Activated CD4-positive, alpha-beta memory T cell treated with anti-CD3 and anti-CD28 coated beads for 36 hours (primary cell): ENCODE results near the gene PRKAA2. TPM values are rescaled to one million over a fixed set of nuclear protein-coding genes. Genes with fewer than 3 reads are reported as not detected.

Experiments
- CTCF ChIA-PET: fragments of 350-600 bp; sonication (Branson Sonifier 250); formaldehyde crosslinking; loops from one replicate; lab custom pipeline; 2021; ENCODE audit warnings: antibody characterized with exemption, inconsistent platforms; lab: Charles Lee
- POLR2A ChIA-PET: fragments of 350-600 bp; sonication (Branson Sonifier 250); formaldehyde crosslinking; loops from one replicate; lab custom pipeline; 2021; ENCODE audit warnings: antibody characterized with exemption; lab: Charles Lee
- DNase-seq: peaks from one replicate; pipeline ENCODE4 v3.0.0-alpha.2; 2020
- H3K27ac Mint-ChIP-seq: one replicate; pipeline ENCODE4 v1.8.0; 2021; ENCODE audit warnings: mixed read lengths
- H3K27me3 Mint-ChIP-seq: one replicate; pipeline ENCODE4 v1.8.0; 2021; ENCODE audit warnings: mixed read lengths
- H3K36me3 Mint-ChIP-seq: one replicate; pipeline ENCODE4 v1.8.0; 2021; ENCODE audit warnings: mixed read lengths
- H3K4me1 Mint-ChIP-seq: one replicate; pipeline ENCODE4 v1.8.0; 2021; ENCODE audit warnings: low read depth, mixed read lengths
- H3K4me3 Mint-ChIP-seq: one replicate; pipeline ENCODE4 v1.8.0; 2021; ENCODE audit warnings: mild to moderate bottlenecking, mixed read lengths
- H3K9me3 Mint-ChIP-seq: one replicate; pipeline ENCODE4 v1.8.0; 2021; ENCODE audit warnings: mixed read lengths
- intact Hi-C: fragments of 100-400 bp; cut with micrococcal nuclease; formaldehyde crosslinking; loops from one replicate; pipeline ENCODE4 v1.15.1; 2023
- total RNA-seq, 2 experiments: library from RNA; stranded (reverse); gene quantifications; one replicate each; pipeline ENCODE4 v1.2.3, GENCODE V29; 2021

The PRKAA2 gene
- total RNA-seq, 2 experiments from 2014 or later, result not detected

DNA sequence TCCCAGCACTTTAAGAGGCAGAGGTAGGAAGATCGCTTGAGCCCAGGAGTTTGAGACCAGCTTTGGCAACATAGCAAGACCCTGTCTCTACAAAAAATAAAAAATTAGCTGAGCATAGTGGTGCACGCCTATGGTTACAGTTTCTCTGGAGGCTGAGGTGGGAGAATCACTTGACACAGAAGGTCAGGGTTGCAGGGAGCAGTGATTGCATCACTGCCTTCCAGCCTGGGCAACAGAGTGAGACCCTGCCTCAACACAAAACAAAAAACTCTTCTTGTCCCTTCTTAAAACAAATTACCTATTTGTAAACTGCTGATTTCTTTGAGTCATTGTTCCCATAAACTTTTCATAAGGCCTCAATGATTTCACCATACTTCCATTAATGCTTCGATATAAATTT is 18.7 kb downstream of the PRKAA2 start:
- Mint-ChIP-seq H3K36me3 (no peaks in the 10 kb centered on the region), H3K4me3 (no peak overlapping the region), H3K27me3 (no peaks in the 10 kb centered on the region), H3K9me3 (no peaks in the 10 kb centered on the region), H3K4me1 (no peaks in the 10 kb centered on the region), H3K27ac (no peak overlapping the region)
- DNase-seq, result no peak
- intact Hi-C loops, result no loop called here
- ChIA-PET CTCF (no interaction called here), POLR2A (no interaction called here)

DNA sequence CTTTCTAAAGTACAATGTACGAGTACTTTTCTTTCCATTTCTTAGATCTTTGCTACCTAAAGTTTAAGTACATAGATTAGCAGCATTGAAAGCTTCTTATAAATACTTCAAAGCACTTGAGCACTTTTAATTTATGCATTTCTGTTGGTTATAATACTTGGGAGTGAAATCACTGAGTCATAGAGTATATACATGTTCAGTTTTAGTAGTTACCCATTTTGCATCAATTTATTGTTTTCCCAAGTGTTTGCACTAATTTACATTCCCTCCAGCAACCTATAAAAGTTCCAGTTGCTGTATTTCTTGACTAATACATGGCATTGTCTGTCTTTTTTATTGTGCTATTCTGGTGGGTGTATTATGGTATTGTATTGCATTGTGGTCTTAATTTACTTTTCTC is 20.3 kb downstream of the PRKAA2 start:
- DNase-seq, result no peak
- ChIA-PET POLR2A (no interaction called here), CTCF (no interaction called here)
- intact Hi-C loops, result no loop called here
- Mint-ChIP-seq H3K27me3 (no peaks in the 10 kb centered on the region), H3K9me3 (no peaks in the 10 kb centered on the region), H3K36me3 (no peaks in the 10 kb centered on the region), H3K4me1 (no peaks in the 10 kb centered on the region), H3K27ac (no peak overlapping the region), H3K4me3 (no peak overlapping the region)

GRCh38 chr1:56666112-56666608 is 21.0 kb downstream of the PRKAA2 start:
- intact Hi-C loops, result no loop called here
- no peak for DNase-seq
- POLR2A ChIA-PET, result no interaction called here
- H3K27ac Mint-ChIP-seq, result no peak overlapping the region
- CTCF ChIA-PET, result no interaction called here
- H3K4me1 Mint-ChIP-seq, result no peaks in the 10 kb centered on the region
- no peak overlapping the region for H3K4me3 Mint-ChIP-seq
- no peaks in the 10 kb centered on the region for H3K9me3 Mint-ChIP-seq
- no peaks in the 10 kb centered on the region for H3K27me3 Mint-ChIP-seq
- H3K36me3 Mint-ChIP-seq, result no peaks in the 10 kb centered on the region

GRCh38 chr1:56670350-56670749 is 25.2 kb downstream of the PRKAA2 start:
- Mint-ChIP-seq H3K9me3 (no peaks in the 10 kb centered on the region), H3K27ac (no peak overlapping the region), H3K4me3 (no peak overlapping the region), H3K4me1 (no peaks in the 10 kb centered on the region), H3K27me3 (no peaks in the 10 kb centered on the region), H3K36me3 (no peaks in the 10 kb centered on the region)
- ChIA-PET POLR2A (no interaction called here), CTCF (no interaction called here)
- no peak for DNase-seq
- intact Hi-C loops, result no loop called here

DNA sequence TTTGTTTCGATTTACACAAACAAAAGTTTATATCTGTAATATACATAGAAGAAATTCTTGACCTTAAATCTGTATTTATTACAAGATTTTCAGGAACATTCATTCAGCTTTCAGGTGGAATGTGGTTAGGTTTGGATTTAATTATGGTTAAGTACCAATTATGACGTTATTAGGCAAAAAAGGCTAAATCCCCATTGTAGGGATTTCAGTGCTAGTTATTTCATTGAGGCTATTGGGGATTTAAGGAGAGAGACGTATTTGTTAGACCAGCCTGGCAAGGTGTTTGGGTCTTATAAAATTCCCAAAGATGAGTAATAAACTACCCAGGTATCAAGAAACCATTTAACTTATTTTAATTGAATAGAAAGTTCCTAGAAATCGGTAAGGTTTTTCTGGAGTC is 26.0 kb downstream of the PRKAA2 start:
- intact Hi-C loops, result no loop called here
- CTCF ChIA-PET, result no interaction called here
- H3K4me3 Mint-ChIP-seq, result no peak overlapping the region
- POLR2A ChIA-PET, result no interaction called here
- no peaks in the 10 kb centered on the region for H3K27me3 Mint-ChIP-seq
- no peaks in the 10 kb centered on the region for H3K36me3 Mint-ChIP-seq
- H3K27ac Mint-ChIP-seq, result no peak overlapping the region
- no peaks in the 10 kb centered on the region for H3K9me3 Mint-ChIP-seq
- DNase-seq, result no peak
- no peaks in the 10 kb centered on the region for H3K4me1 Mint-ChIP-seq

DNA sequence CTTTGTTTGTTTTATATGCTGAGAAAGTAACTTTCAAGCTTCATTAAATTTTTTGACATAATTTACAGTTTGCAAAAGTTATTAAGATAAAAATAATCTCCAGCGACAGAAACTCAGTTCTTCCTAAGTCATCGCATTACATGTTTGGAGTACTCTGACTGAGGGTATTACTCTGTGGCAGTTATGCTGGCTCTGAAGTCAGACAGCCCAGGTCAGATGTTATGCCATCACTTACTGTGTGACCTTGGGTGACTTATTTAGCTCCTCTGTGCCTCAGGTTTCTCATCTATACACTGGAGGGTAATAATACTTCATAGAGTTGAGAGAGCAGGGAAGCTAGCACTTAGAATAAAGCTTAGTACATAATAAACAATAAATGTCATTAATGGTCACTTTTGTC is 26.4 kb downstream of the PRKAA2 start:
- ChIA-PET CTCF (no interaction called here), POLR2A (no interaction called here)
- no peaks in the 10 kb centered on the region for H3K36me3 Mint-ChIP-seq
- no peaks in the 10 kb centered on the region for H3K27me3 Mint-ChIP-seq
- H3K27ac Mint-ChIP-seq, result no peak overlapping the region
- H3K4me3 Mint-ChIP-seq, result no peak overlapping the region
- intact Hi-C loops, result no loop called here
- H3K9me3 Mint-ChIP-seq, result no peaks in the 10 kb centered on the region
- no peaks in the 10 kb centered on the region for H3K4me1 Mint-ChIP-seq
- DNase-seq, result no peak

DNA sequence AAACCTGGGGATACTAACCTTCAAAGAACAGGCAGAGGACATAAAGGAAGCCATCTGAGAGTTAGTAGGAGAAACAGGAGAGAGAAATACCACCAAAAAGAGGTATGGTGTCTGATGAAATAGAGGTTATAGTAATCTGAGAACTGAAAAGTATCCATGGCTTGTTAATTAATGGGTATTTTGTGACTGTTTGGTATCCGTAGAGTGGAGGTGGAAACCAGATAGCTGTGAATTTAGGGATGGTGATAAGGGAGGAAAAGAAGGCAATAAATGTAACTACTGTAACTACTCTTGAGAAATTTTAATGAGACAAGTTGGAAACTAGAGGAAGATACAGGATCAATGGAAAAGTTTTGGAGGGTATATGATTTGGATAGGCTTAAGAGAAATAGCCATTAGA is 27.5 kb downstream of the PRKAA2 start:
- intact Hi-C loops, result no loop called here

DNA sequence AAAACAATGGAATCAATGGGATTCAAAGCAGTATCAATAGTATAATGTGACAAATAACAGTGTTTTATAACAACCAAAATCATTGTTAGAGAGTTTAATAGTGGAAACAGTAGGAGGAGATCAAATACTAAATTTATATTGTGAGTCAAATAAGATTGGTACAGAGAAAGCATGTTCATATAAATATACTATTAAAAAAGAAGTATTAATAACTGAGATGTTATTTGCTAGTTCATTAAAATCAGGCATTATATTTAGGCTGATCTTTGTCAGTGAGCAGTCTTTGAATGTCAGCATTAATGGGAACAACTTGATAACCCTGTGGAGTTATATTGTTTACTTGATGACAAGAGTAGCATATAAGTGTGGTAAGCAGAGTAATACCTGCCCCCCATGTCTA is 30.6 kb downstream of the PRKAA2 start:
- Mint-ChIP-seq H3K9me3 (no peaks in the 10 kb centered on the region), H3K4me1 (no peaks in the 10 kb centered on the region), H3K36me3 (no peaks in the 10 kb centered on the region), H3K4me3 (no peak overlapping the region), H3K27ac (no peak overlapping the region), H3K27me3 (no peaks in the 10 kb centered on the region)
- ChIA-PET POLR2A (no interaction called here), CTCF (no interaction called here)
- intact Hi-C loops, result no loop called here
- no peak for DNase-seq

More for the DNA sequence above, 27.5 kb downstream of the PRKAA2 start:
- H3K4me1 Mint-ChIP-seq, result no peaks in the 10 kb centered on the region
- ChIA-PET POLR2A (no interaction called here), CTCF (no interaction called here)
- H3K27ac Mint-ChIP-seq, result no peak overlapping the region
- H3K9me3 Mint-ChIP-seq, result no peaks in the 10 kb centered on the region
- no peak for DNase-seq
- no peaks in the 10 kb centered on the region for H3K27me3 Mint-ChIP-seq
- no peak overlapping the region for H3K4me3 Mint-ChIP-seq
- H3K36me3 Mint-ChIP-seq, result no peaks in the 10 kb centered on the region

- no peaks in the 10 kb centered on the region for H3K36me3 Mint-ChIP-seq
- H3K4me3 Mint-ChIP-seq, result no peak overlapping the region
- CTCF ChIA-PET, result no interaction called here
- H3K27me3 Mint-ChIP-seq, result no peaks in the 10 kb centered on the region
- POLR2A ChIA-PET, result no interaction called here
- no peaks in the 10 kb centered on the region for H3K4me1 Mint-ChIP-seq
- intact Hi-C loops, result no loop called here
- H3K27ac Mint-ChIP-seq, result no peak overlapping the region
- DNase-seq, result no peak
- H3K9me3 Mint-ChIP-seq, result no peaks in the 10 kb centered on the region
Measured at GRCh38 chr1:56676571-56677035, 31.5 kb downstream of the PRKAA2 start.

- ChIA-PET CTCF (no interaction called here), POLR2A (no interaction called here)
- no peak for DNase-seq
- Mint-ChIP-seq H3K4me1 (no peaks in the 10 kb centered on the region), H3K27me3 (no peaks in the 10 kb centered on the region), H3K36me3 (no peaks in the 10 kb centered on the region), H3K4me3 (no peak overlapping the region), H3K9me3 (no peaks in the 10 kb centered on the region), H3K27ac (no peak overlapping the region)
- intact Hi-C loops, result no loop called here
Measured at GRCh38 chr1:56683569-56683968, 38.5 kb downstream of the PRKAA2 start.

DNA sequence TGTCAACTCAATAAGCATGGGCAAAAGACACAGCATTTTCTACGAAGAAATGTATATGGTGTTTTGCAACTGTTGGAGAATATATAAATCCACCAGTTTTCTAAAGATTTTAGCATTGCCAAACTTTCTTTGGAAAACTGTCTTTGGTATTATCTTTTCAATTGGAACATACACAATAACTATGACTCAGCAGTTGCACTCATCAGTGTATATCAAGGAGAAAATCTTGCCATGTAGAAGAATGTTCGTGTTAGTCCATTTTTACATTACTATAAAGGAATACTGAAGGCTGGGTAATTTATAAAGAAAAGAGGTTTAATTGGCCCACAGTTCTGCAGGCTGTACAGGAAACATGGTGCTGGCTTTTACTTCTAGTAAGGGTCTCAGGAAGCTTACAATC is 41.1 kb downstream of the PRKAA2 start:
- Mint-ChIP-seq H3K4me1 (no peaks in the 10 kb centered on the region), H3K27me3 (no peaks in the 10 kb centered on the region), H3K4me3 (no peak overlapping the region), H3K36me3 (no peaks in the 10 kb centered on the region), H3K27ac (no peak overlapping the region), H3K9me3 (no peaks in the 10 kb centered on the region)
- ChIA-PET CTCF (no interaction called here), POLR2A (no interaction called here)
- DNase-seq, result no peak
- intact Hi-C loops, result no loop called here

DNA sequence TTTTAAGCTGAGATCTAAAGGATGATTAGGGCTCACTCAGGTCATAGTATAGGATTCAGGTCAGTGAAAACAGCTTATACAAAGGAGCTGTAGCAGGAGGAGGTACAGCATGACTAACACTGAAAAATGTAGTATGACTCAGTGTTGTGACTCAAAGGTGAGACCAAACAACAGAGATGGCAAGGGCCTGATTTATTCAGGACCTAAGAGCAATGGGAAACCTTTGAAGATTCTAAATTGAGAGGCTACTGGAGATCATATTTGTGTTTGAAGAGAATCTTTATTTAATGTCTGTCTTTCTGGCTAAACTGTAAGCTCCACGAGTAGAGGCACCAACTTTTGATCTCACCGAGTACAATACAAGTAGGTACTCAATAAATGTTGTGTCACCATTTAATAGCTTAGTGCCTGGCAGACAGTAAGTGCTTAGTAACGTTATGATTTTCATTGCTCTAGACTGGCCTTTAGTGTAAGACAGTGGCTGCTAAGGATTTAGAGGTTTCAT is 43.5 kb downstream of the PRKAA2 start:
- Mint-ChIP-seq H3K9me3 (no peaks in the 10 kb centered on the region), H3K4me3 (no peak overlapping the region), H3K27ac (no peak overlapping the region), H3K36me3 (no peaks in the 10 kb centered on the region), H3K27me3 (no peaks in the 10 kb centered on the region), H3K4me1 (no peaks in the 10 kb centered on the region)
- intact Hi-C loops, result no loop called here
- CTCF ChIA-PET, result no interaction called here
- POLR2A ChIA-PET, result no interaction called here
- DNase-seq, result no peak

DNA sequence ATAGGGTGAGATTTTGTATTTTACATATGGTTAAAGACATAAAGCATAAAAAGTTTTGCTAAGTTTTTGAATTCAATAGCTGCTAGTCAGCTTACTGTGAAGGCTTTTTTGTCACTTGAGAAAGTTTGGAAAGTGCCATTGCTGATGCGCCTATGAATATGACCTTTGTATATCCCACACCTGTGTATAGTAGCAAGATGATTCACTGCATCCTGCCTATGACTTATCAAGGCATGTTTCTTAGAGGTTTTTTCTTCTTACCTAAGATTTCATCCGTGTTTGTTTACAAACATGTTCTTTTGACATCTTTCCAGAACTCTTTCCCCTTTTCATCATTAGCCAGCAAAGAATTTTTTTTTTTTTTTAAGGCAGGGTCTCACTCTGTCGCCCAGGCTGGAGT is 51.5 kb downstream of the PRKAA2 start:
- CTCF ChIA-PET, result no interaction called here
- Mint-ChIP-seq H3K4me1 (no peaks in the 10 kb centered on the region), H3K4me3 (no peak overlapping the region), H3K9me3 (no peaks in the 10 kb centered on the region), H3K36me3 (no peaks in the 10 kb centered on the region), H3K27ac (no peak overlapping the region), H3K27me3 (peaks cover 2% of the 10 kb centered on the region)
- POLR2A ChIA-PET, result no interaction called here
- no peak for DNase-seq
- intact Hi-C loops, result no loop called here
